HG02884 (cell line): Measurements from ENCODE around the gene CMIP.
"Not testable (repeated sequence)": the region's sequence is repeated elsewhere in the genome, so short reads cannot be mapped to it uniquely, and the experiment has no call there.

Source experiments
- ATAC-seq: cut with Tn5 transposase; IDR thresholded peaks from one replicate; pipeline ENCODE4 v1.9.1; 2021; ENCODE audit warnings: mild to moderate bottlenecking, moderate library complexity; ENCODE audit not compliant: unreplicated experiment

The CMIP gene

GRCh38 chr16:81577272-81577671 lies 132.7 kb downstream of the CMIP start:
- not testable (repeated sequence) for ATAC-seq

- no peak for ATAC-seq
Observed at GRCh38 chr16:81578076-81578475, 133.5 kb downstream of the CMIP start.

- no peak for ATAC-seq
Observed at GRCh38 chr16:81578636-81579413, 134.2 kb downstream of the CMIP start.

GRCh38 chr16:81581107-81581506 lies 136.5 kb downstream of the CMIP start:
- ATAC-seq: no peak

GRCh38 chr16:81582655-81583441 lies 138.2 kb downstream of the CMIP start:
- no peak for ATAC-seq

GRCh38 chr16:81583893-81584631 lies 139.5 kb downstream of the CMIP start:
- ATAC-seq: no peak

GRCh38 chr16:81585785-81586184 lies 141.2 kb downstream of the CMIP start:
- ATAC-seq: no peak

GRCh38 chr16:81586417-81586816 lies 141.8 kb downstream of the CMIP start:
- ATAC-seq: no peak

GRCh38 chr16:81586977-81587625 lies 142.5 kb downstream of the CMIP start:
- no peak for ATAC-seq

GRCh38 chr16:81587626-81588160 lies 143.1 kb downstream of the CMIP start:
- ATAC-seq: no peak

GRCh38 chr16:81588326-81589081 lies 143.9 kb downstream of the CMIP start:
- ATAC-seq: no peak

GRCh38 chr16:81589975-81590650 lies 145.5 kb downstream of the CMIP start:
- ATAC-seq: no peak

- ATAC-seq: no peak
Observed at GRCh38 chr16:81590714-81591544, 146.3 kb downstream of the CMIP start.

GRCh38 chr16:81591545-81591870 lies 146.9 kb downstream of the CMIP start:
- no peak for ATAC-seq

GRCh38 chr16:81592353-81592866 lies 147.8 kb downstream of the CMIP start:
- ATAC-seq: no peak

GRCh38 chr16:81593481-81593880 lies 148.9 kb downstream of the CMIP start:
- no peak for ATAC-seq

- no peak for ATAC-seq
Observed at GRCh38 chr16:81595629-81596292, 151.2 kb downstream of the CMIP start.

GRCh38 chr16:81597079-81597658 lies 152.6 kb downstream of the CMIP start:
- no peak for ATAC-seq
